Subcutaneous abdominal adipose tissue (tissue), 5 donors: ENCODE measurements around the gene LTB4R.

Experiments
- H3K27ac ChIP-seq: one replicate; pipeline ENCODE4 v1.7.0; 2013; ENCODE audit warnings: low read depth, mild to moderate bottlenecking, inconsistent platforms, low read length, moderate library complexity
- H3K27me3 ChIP-seq, 5 donors: one replicate each; pipeline ENCODE4 v1.7.0; 2013; ENCODE audit warnings: low read length in 5 of 5, inconsistent platforms in 1 of 5; ENCODE audit not compliant: control insufficient read depth in 5 of 5, insufficient read depth in 4 of 5
- H3K36me3 ChIP-seq, 5 donors: one replicate each; pipeline ENCODE4 v1.7.0; 2013; ENCODE audit warnings: low read length in 5 of 5; ENCODE audit not compliant: control insufficient read depth in 5 of 5, insufficient read depth in 5 of 5
- H3K4me1 ChIP-seq, 5 donors: one replicate each; pipeline ENCODE4 v1.7.0; 2013; ENCODE audit warnings: low read length in 5 of 5, mild to moderate bottlenecking in 3 of 5, moderate library complexity in 1 of 5; ENCODE audit not compliant: control insufficient read depth in 5 of 5, insufficient read depth in 5 of 5
- H3K4me3 ChIP-seq, 5 donors: one replicate each; pipeline ENCODE4 v1.7.0; 2013; ENCODE audit warnings: low read length in 5 of 5, low read depth in 1 of 5
- H3K9ac ChIP-seq, 5 donors: one replicate each; pipeline ENCODE4 v1.7.0; 2013; ENCODE audit warnings: low read length in 5 of 5, mild to moderate bottlenecking in 4 of 5, moderate library complexity in 3 of 5
- H3K9me3 ChIP-seq, 5 donors: one replicate each; pipeline ENCODE4 v1.7.0; 2013; ENCODE audit warnings: low read length in 5 of 5; ENCODE audit not compliant: control insufficient read depth in 5 of 5
- donor health status: healthy.
- donor health status: healthy.
- donor health status: healthy.
- donor health status: healthy.
- donor health status: healthy.

LTB4R gene

DNA sequence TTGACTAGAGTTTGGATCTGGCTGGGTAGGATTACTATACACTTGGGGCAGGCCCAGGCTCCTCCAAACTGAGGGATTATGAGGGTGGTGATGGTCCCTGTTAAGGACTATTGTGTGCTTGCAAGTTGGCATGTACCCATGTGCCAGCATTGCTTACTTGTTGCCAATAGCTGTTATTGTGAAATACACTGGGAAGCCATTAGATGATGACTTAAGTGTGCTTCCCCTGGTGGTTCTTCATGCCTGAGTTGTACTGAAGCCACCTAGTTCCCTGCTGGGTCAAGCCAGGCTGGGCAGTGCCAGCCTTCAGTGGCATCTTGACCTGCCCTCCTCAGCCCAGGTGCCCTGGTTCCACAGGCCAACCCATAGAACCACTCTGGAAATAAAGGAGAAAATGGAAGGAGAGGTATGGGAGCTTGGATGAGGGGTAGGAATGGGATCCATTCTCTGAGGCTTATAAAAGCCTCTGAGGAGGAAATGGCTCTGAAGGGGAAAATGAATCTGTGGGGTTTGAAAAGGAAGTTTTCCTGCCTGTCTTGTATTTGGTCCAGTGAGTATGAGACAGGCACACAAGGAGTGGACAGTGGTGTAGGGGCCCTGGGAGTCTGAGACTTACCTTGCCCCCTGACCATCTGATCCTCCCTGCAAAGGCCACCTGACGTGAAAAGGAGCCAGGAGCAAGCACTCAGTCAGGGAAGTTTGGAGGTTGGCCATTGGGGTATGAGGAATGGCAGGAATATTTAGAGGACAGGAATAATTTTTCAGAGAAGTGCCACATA, 724 bp downstream of the LTB4R start:
- H3K9me3 ChIP-seq = no peaks in the 10 kb centered on the region
- H3K36me3 ChIP-seq = peaks cover 0 to 8% (median 7%) of the 10 kb centered on the region in 5 donors
- H3K27me3 ChIP-seq = peaks cover 0 to 3% (median 0%) of the 10 kb centered on the region in 5 donors
- H3K4me1 ChIP-seq = peaks cover 17 to 94% (median 74%) of the 10 kb centered on the region in 5 donors
- peak overlapping the region in 4 of 5 donors; percentile 45 to 79 (median 62) for H3K9ac ChIP-seq
- H3K27ac ChIP-seq = peak overlapping the region; percentile 74
- peak overlapping the region; percentile 51 to 71 (median 67) for H3K4me3 ChIP-seq

DNA sequence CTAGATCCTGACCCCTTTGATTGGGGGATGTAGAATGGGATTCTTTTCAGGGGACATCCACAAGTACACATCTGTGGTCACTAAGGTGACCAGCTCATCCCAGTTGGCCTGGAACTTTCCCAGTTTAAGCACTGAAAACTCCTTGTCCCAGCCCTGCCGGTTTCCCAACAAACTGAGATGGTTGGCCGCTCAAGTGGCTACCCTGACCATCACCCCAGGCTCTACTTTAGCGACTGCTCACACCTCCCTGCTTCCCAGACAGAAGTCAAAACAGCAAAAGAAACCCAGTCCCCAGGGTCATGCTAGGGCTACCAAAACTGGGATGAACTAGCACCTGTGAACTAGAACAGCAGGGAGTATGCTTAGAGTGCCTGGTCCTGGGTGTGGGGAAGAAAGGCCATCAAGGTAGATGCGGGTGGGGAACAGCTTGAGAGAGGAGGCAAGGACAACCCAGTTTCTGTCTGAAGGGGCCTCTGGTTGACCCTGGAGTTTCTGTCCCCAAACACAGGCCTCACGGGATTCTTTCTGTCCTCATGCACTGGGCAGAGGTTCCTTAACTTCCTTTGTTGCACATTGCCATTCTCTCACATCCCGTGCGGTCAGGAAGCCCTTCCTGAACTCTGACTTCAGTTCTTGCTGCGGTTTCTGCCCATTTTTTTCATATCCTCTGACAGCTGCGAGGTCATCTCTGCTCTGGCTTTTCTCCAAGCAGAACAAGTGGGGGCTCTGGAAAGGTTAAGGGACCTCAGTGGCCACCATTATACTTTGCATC, 1.6 kb downstream of the LTB4R start:
- Histone ChIP-seq H3K27me3 (peaks cover 0 to 3% (median 0%) of the 10 kb centered on the region in 5 donors), H3K4me1 (peaks cover 17 to 95% (median 70%) of the 10 kb centered on the region in 5 donors), H3K9ac (peak overlapping the region in 2 of 5 donors; percentile 32 to 42), H3K27ac (peak overlapping the region; percentile 74), H3K4me3 (peak overlapping the region in 1 of 5 donors; percentile 71), H3K36me3 (peaks cover 0 to 2% (median 0%) of the 10 kb centered on the region in 5 donors), H3K9me3 (no peaks in the 10 kb centered on the region)

GRCh38 chr14:24313913-24314312, 2.6 kb downstream of the LTB4R start:
- H3K9ac ChIP-seq = peak overlapping the region in 1 of 5 donors; percentile 33

GRCh38 chr14:24314377-24315193, 3.3 kb downstream of the LTB4R start:
- Histone ChIP-seq H3K27ac (peak overlapping the region; percentile 74), H3K4me1 (peaks cover 17 to 84% (median 64%) of the 10 kb centered on the region in 5 donors)

More at GRCh38 chr14:24313913-24314312, 2.6 kb downstream of the LTB4R start:
- H3K27me3 ChIP-seq = peaks cover 0 to 12% (median 0%) of the 10 kb centered on the region in 5 donors
- peaks cover 0 to 9% (median 9%) of the 10 kb centered on the region in 5 donors for H3K36me3 ChIP-seq
- H3K4me1 ChIP-seq = peaks cover 17 to 91% (median 69%) of the 10 kb centered on the region in 5 donors
- peak overlapping the region; percentile 74 for H3K27ac ChIP-seq
- H3K4me3 ChIP-seq = no peak overlapping the region
- H3K9me3 ChIP-seq = no peaks in the 10 kb centered on the region

DNA sequence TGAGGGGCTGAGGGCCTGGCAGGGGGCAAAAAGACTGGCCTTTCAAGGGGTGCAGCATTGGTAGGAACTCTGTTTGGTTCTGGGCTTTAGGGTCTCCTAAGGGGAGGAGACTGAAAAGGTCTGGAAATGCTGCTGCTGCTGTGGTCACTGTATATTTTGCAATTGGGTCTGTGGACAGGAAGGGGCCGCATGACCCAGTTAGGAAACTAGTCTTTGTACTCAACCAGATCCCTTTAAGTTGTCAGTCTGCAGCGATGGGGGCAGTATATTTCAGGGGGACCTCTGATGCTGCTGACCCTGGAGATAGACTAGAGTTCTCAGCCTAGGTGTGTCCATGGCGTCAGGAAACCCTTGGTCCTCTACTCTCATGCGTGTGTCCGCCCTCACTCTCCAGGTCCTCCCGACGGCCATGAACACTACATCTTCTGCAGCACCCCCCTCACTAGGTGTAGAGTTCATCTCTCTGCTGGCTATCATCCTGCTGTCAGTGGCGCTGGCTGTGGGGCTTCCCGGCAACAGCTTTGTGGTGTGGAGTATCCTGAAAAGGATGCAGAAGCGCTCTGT, 4.0 kb downstream of the LTB4R start:
- Histone ChIP-seq H3K4me1 (peaks cover 13 to 76% (median 56%) of the 10 kb centered on the region in 5 donors), H3K27ac (peak overlapping the region; percentile 74), H3K9me3 (no peaks in the 10 kb centered on the region), H3K4me3 (peak overlapping the region in 2 of 5 donors; percentile 8 to 28), H3K9ac (peak overlapping the region in 1 of 5 donors; percentile 9), H3K36me3 (peaks cover 0 to 23% (median 19%) of the 10 kb centered on the region in 5 donors), H3K27me3 (peaks cover 0 to 15% (median 0%) of the 10 kb centered on the region in 5 donors)

More at GRCh38 chr14:24314377-24315193, 3.3 kb downstream of the LTB4R start:
- Histone ChIP-seq H3K36me3 (peaks cover 0 to 16% (median 15%) of the 10 kb centered on the region in 5 donors), H3K27me3 (peaks cover 0 to 15% (median 0%) of the 10 kb centered on the region in 5 donors), H3K9me3 (no peaks in the 10 kb centered on the region), H3K4me3 (no peak overlapping the region), H3K9ac (peak overlapping the region in 1 of 5 donors; percentile 33)

DNA sequence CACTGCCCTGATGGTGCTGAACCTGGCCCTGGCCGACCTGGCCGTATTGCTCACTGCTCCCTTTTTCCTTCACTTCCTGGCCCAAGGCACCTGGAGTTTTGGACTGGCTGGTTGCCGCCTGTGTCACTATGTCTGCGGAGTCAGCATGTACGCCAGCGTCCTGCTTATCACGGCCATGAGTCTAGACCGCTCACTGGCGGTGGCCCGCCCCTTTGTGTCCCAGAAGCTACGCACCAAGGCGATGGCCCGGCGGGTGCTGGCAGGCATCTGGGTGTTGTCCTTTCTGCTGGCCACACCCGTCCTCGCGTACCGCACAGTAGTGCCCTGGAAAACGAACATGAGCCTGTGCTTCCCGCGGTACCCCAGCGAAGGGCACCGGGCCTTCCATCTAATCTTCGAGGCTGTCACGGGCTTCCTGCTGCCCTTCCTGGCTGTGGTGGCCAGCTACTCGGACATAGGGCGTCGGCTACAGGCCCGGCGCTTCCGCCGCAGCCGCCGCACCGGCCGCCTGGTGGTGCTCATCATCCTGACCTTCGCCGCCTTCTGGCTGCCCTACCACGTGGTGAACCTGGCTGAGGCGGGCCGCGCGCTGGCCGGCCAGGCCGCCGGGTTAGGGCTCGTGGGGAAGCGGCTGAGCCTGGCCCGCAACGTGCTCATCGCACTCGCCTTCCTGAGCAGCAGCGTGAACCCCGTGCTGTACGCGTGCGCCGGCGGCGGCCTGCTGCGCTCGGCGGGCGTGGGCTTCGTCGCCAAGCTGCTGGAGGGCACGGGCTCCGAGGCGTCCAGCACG, 4.7 kb downstream of the LTB4R start:
- Histone ChIP-seq H3K4me1 (peaks cover 11 to 70% (median 51%) of the 10 kb centered on the region in 5 donors), H3K27ac (peak overlapping the region; percentile 40), H3K4me3 (peak overlapping the region in 4 of 5 donors; percentile 6 to 28 (median 10))

DNA sequence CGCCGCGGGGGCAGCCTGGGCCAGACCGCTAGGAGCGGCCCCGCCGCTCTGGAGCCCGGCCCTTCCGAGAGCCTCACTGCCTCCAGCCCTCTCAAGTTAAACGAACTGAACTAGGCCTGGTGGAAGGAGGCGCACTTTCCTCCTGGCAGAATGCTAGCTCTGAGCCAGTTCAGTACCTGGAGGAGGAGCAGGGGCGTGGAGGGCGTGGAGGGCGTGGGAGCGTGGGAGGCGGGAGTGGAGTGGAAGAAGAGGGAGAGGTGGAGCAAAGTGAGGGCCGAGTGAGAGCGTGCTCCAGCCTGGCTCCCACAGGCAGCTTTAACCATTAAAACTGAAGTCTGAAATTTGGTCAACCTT, 5.3 kb downstream of the LTB4R start:
- Histone ChIP-seq H3K4me1 (peaks cover 11 to 64% (median 45%) of the 10 kb centered on the region in 5 donors), H3K9me3 (no peaks in the 10 kb centered on the region), H3K4me3 (peak overlapping the region in 1 of 5 donors; percentile 28), H3K9ac (peak overlapping the region in 1 of 5 donors; percentile 5), H3K36me3 (peaks cover 0 to 30% (median 23%) of the 10 kb centered on the region in 5 donors), H3K27me3 (peaks cover 0 to 15% (median 0%) of the 10 kb centered on the region in 5 donors), H3K27ac (peak overlapping the region; percentile 40)

More for the DNA sequence above, 4.7 kb downstream of the LTB4R start:
- peaks cover 0 to 15% (median 0%) of the 10 kb centered on the region in 5 donors for H3K27me3 ChIP-seq
- no peaks in the 10 kb centered on the region for H3K9me3 ChIP-seq
- H3K36me3 ChIP-seq = peaks cover 0 to 28% (median 21%) of the 10 kb centered on the region in 5 donors
- H3K9ac ChIP-seq = peak overlapping the region in 1 of 5 donors; percentile 5

GRCh38 chr14:24317141-24317928, 6.0 kb downstream of the LTB4R start:
- Histone ChIP-seq H3K4me1 (peaks cover 7 to 56% (median 38%) of the 10 kb centered on the region in 5 donors), H3K4me3 (no peak overlapping the region), H3K36me3 (peaks cover 0 to 37% (median 27%) of the 10 kb centered on the region in 5 donors), H3K9me3 (no peaks in the 10 kb centered on the region), H3K27me3 (peaks cover 0 to 15% (median 0%) of the 10 kb centered on the region in 5 donors), H3K27ac (no peak overlapping the region), H3K9ac (no peak overlapping the region)
